ENCODE data around the gene SLAMF7. TPM values are rescaled to one million over a fixed set of nuclear protein-coding genes. Genes with fewer than 3 reads are reported as not detected.

SLAMF7 gene
- total and polyA plus RNA-seq, 2 of the 8 experiments (the other 6 are each of a cell fraction or from before 2014, with no cell fraction given) = not detected

- Histone ChIP-seq H2BK120ac (replicated peaks; ENCODE audit: low read depth, low read length) (no peak overlapping the region), H3K4me1 (replicated peaks in 1 of 4; ENCODE audit: control insufficient read depth in 3 of 4, insufficient read depth in 4 of 4, low read length in 3 of 4) (no peaks in the 10 kb centered on the region), H3K56ac (replicated peaks; ENCODE audit: insufficient read length, low read depth, low read length) (no peak overlapping the region), H4K8ac (ENCODE audit: extremely low read depth, insufficient read depth, low read length) (no peak overlapping the region), H4K91ac (replicated peaks; ENCODE audit: insufficient read length, low read length) (no peak overlapping the region), H2BK15ac (ENCODE audit: low read length) (no peak overlapping the region), H3K9me3 (ENCODE audit: insufficient read depth in 2 of 2, low read depth in 1 of 2, low read length in 1 of 2) (no peaks in the 10 kb centered on the region), H2BK12ac (ENCODE audit: low read depth, low read length) (no peak overlapping the region), H3K79me2 (ENCODE audit: control insufficient read depth in 1 of 2, insufficient read depth in 2 of 2, low read length in 2 of 2) (no peaks in the 10 kb centered on the region), H3K36me3 (ENCODE audit: control insufficient read depth in 2 of 4, insufficient read depth in 4 of 4, low read length in 3 of 4) (no peaks in the 10 kb centered on the region), H2AK5ac (ENCODE audit: low read depth, low read length) (no peak overlapping the region), H3K27me3 (replicated peaks in 1 of 4; ENCODE audit: control insufficient read depth in 3 of 4, extremely low read depth in 1 of 4, insufficient read depth in 3 of 4, low read length in 3 of 4) (no peaks in the 10 kb centered on the region), H2BK5ac (ENCODE audit: low read depth, low read length) (no peak overlapping the region), H3K23me2 (ENCODE audit: low read depth, low read length) (no peaks in the 10 kb centered on the region), H3K27ac (ENCODE audit: low read depth, low read length) (no peak overlapping the region), H3K18ac (ENCODE audit: extremely low read depth, low read length) (no peak overlapping the region), H4K5ac (ENCODE audit: insufficient read length, low read depth, low read length) (no peak overlapping the region), H3K4ac (replicated peaks; ENCODE audit: insufficient read length, low read depth, low read length) (no peak overlapping the region), H3K4me2 (ENCODE audit: insufficient read depth in 1 of 2, low read depth in 2 of 2, low read length in 2 of 2) (no peak overlapping the region), H3K79me1 (ENCODE audit: low read depth, low read length) (no peaks in the 10 kb centered on the region), H4K20me1 (replicated peaks in 1 of 2; ENCODE audit: control insufficient read depth in 1 of 2, insufficient read depth in 2 of 2, low read length in 2 of 2) (no peaks in the 10 kb centered on the region), H3K4me3 (ENCODE audit: extremely low read depth in 1 of 4, insufficient read depth in 2 of 4, low read depth in 3 of 4, low read length in 4 of 4) (no peak overlapping the region), H3K9ac (replicated peaks in 1 of 4; ENCODE audit: extremely low read depth in 1 of 4, low read depth in 3 of 4, low read length in 3 of 4) (no peak overlapping the region), H2AFZ (ENCODE audit: low read length) (no peak overlapping the region), H3K23ac (ENCODE audit: insufficient read length) (no peak overlapping the region), H2BK20ac (ENCODE audit: low read length) (no peak overlapping the region), H3K14ac (ENCODE audit: insufficient read length) (no peak overlapping the region)
- DNase-seq (ENCODE audit: low read depth in 1 of 2, low spot score in 2 of 2) (no peak), FAIRE-seq (no peak)
- CTCF ChIA-PET (ENCODE audit: partially characterized antibody) = interaction anchor here (0.9 to 11.9 kb wide), 8 partner anchors 14 to 190 kb away, joined by 3 to 141 read pairs (median 4); partner anchors contain the start of gene ITLN2
- POLR2A ChIA-PET (ENCODE audit: partially characterized antibody) = no interaction called here
- WGBS, 2 experiments (ENCODE audit: extremely low coverage in 1 of 2, insufficient coverage in 1 of 2, insufficient read length in 1 of 2, insufficient replicate concordance in 2 of 2, low coverage in 1 of 2, low lambda C conversion rate in 2 of 2, missing lambda C conversion rate in 1 of 2) = 86% methylated on average over 3 of the region's 3 CpGs; no CpG with 5 or more reads in 1 of the 2 experiments
- no peak for TF ChIP-seq E2F6 (IDR thresholded peaks at IDR 0.05)
- no peak for TF ChIP-seq SP1 (IDR thresholded peaks at IDR 0.05; ENCODE audit: low read depth, low read length)
- TF ChIP-seq POLR2AphosphoS5 (IDR thresholded peaks at IDR 0.05; ENCODE audit: low read depth, low read length) = no peak
- no peak for TF ChIP-seq BRCA1 (IDR thresholded peaks at IDR 0.05; ENCODE audit: low read depth, low read length)
- no peak for TF ChIP-seq CREB1 (IDR thresholded peaks at IDR 0.05)
- no peak for TF ChIP-seq FOSL1 (IDR thresholded peaks at IDR 0.05; ENCODE audit: insufficient read depth, low read depth, low read length)
- TF ChIP-seq CHD2 (IDR thresholded peaks at IDR 0.05; ENCODE audit: low read length) = no peak
- no peak for TF ChIP-seq SP2 (IDR thresholded peaks at IDR 0.05; ENCODE audit: low read length)
- no peak for TF ChIP-seq SIX5 (IDR thresholded peaks at IDR 0.05; ENCODE audit: low read depth, low read length)
Measured at GRCh38 chr1:160763993-160764392, 24.9 kb downstream of the SLAMF7 start.

Measured in H1 (cell line).